Body of pancreas (tissue), 4 donors: Measurements from ENCODE around the gene SLC35G6.

Experiments
- CTCF ChIP-seq, 7 experiments: fragments of 450-650 bp in 4 of 7; fragments of 200-600 bp in 3 of 7; sonication (generic) in 3 of 7; IDR thresholded peaks; one replicate each; pipeline ENCODE4 v1.5.1; 2016 to 2019; ENCODE audit warnings: antibody characterized with exemption in 7 of 7
- POLR2A ChIP-seq, 3 donors: fragments of 450-650 bp; IDR thresholded peaks; one replicate each; pipeline ENCODE4 v1.6.1; 2016; ENCODE audit warnings: antibody characterized with exemption in 3 of 3, mild to moderate bottlenecking in 2 of 3

GRCh38 chr17:7530023-7530900 lies 49.0 kb downstream of the SLC35G6 start:
- TF ChIP-seq CTCF (IDR thresholded peaks at IDR 0.05) (no peak), POLR2A (IDR thresholded peaks at IDR 0.05) (no peak)
